Lower leg skin (tissue), 3 donors: ENCODE measurements around the gene MT2A.

ENCODE experiments used
- CTCF ChIP-seq, 3 donors: fragments of 450-650 bp; IDR thresholded peaks; one replicate each; pipeline ENCODE4 v1.5.1; 2016; ENCODE audit warnings: antibody characterized with exemption in 3 of 3, mild to moderate bottlenecking in 3 of 3, moderate library complexity in 2 of 3
- POLR2A ChIP-seq, 2 donors: fragments of 450-650 bp; IDR thresholded peaks; one replicate each; pipeline ENCODE4 v1.6.1; 2016 to 2017; ENCODE audit warnings: antibody characterized with exemption in 2 of 2, mild to moderate bottlenecking in 1 of 2, moderate library complexity in 1 of 2

GRCh38 chr16:56608876-56609462 is 585 bp downstream of the MT2A start:
- TF ChIP-seq CTCF (IDR thresholded peaks at IDR 0.05) (no peak), POLR2A (IDR thresholded peaks at IDR 0.05) (no peak)
